C4-2B (cell line): ENCODE measurements around the gene LRG1.

Experiments used
- CTCF ChIP-seq: fragments of 450-650 bp; conservative IDR thresholded peaks from 2 replicates; pipeline ENCODE4 v1.5.1; 2017; ENCODE audit warnings: mild to moderate bottlenecking
- ZFX ChIP-seq: fragments of 450-650 bp; IDR thresholded peaks from 2 replicates; pipeline ENCODE4 v1.6.1; 2017

GRCh38 chr19:4539169-4539692 is 605 bp downstream of the LRG1 start:
- no peak for TF ChIP-seq CTCF
- no peak for TF ChIP-seq ZFX
